ENCODE measurements around the gene CFAP61.

DNA sequence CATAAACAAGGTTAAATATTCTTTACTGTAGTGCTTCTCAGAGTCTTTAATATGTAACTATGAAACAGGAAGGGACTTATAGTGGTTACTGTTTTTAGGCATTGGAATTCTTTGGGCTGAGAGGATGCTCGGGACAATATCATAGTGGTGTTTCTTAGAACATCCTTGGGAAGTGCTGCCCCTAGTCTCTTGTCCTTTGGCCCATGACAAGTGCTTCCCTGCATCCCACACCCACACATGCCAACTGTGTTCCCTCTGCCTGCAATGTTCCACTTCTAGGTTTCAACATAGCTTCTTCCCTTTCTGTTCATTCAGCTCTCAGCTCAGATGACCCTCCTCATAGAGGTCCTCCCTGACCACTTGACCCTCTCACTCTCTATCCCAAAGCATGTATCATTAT, 37.6 kb downstream of the CFAP61 start:
- TF ChIP-seq, protein P1, sequence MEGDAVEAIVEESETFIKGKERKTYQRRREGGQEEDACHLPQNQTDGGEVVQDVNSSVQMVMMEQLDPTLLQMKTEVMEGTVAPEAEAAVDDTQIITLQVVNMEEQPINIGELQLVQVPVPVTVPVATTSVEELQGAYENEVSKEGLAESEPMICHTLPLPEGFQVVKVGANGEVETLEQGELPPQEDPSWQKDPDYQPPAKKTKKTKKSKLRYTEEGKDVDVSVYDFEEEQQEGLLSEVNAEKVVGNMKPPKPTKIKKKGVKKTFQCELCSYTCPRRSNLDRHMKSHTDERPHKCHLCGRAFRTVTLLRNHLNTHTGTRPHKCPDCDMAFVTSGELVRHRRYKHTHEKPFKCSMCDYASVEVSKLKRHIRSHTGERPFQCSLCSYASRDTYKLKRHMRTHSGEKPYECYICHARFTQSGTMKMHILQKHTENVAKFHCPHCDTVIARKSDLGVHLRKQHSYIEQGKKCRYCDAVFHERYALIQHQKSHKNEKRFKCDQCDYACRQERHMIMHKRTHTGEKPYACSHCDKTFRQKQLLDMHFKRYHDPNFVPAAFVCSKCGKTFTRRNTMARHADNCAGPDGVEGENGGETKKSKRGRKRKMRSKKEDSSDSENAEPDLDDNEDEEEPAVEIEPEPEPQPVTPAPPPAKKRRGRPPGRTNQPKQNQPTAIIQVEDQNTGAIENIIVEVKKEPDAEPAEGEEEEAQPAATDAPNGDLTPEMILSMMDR (conservative IDR thresholded peaks at IDR 0.05), result no peak
- TF ChIP-seq ZFX (IDR thresholded peaks at IDR 0.05), result no peak

All from C4-2B (cell line).